Suprapubic skin (tissue), 4 donors: ENCODE measurements around the gene WDR46. TPM values are rescaled to one million over a fixed set of nuclear protein-coding genes. Genes with fewer than 3 reads are reported as not detected.

Source experiments
- DNase-seq, 2 donors: peaks; one replicate each; pipeline ENCODE4 v3.0.0-alpha.2; 2019; ENCODE audit warnings: low spot score in 2 of 2
- H3K27ac ChIP-seq: fragments of 200-600 bp; sonication (generic); one replicate; pipeline ENCODE4 v1.5.1; 2019
- H3K27me3 ChIP-seq: fragments of 200-600 bp; sonication (generic); one replicate; pipeline ENCODE4 v1.5.1; 2019
- H3K36me3 ChIP-seq: fragments of 200-600 bp; sonication (generic); one replicate; pipeline ENCODE4 v1.5.1; 2019
- H3K4me1 ChIP-seq: fragments of 200-600 bp; sonication (generic); one replicate; pipeline ENCODE4 v1.5.1; 2019
- H3K4me3 ChIP-seq: fragments of 200-600 bp; sonication (generic); one replicate; pipeline ENCODE4 v1.5.1; 2019; ENCODE audit warnings: mild to moderate bottlenecking
- H3K9me3 ChIP-seq: fragments of 200-600 bp; sonication (generic); one replicate; pipeline ENCODE4 v1.5.1; 2019
- CTCF ChIP-seq, 2 donors: fragments of 200-600 bp in 1 of 2; fragments of 450-650 bp in 1 of 2; sonication (generic) in 1 of 2; IDR thresholded peaks; one replicate each; pipeline ENCODE4 v1.5.1; 2016 to 2019; ENCODE audit warnings: antibody characterized with exemption in 2 of 2, mild to moderate bottlenecking in 1 of 2, moderate library complexity in 1 of 2
- EP300 ChIP-seq: sonication (generic); formaldehyde crosslinking; IDR thresholded peaks from one replicate; pipeline ENCODE4 v1.6.1; 2017; ENCODE audit warnings: antibody characterized with exemption
- POLR2A ChIP-seq, 2 donors: fragments of 450-650 bp; IDR thresholded peaks; one replicate each; pipeline ENCODE4 v1.6.1; 2017; ENCODE audit warnings: antibody characterized with exemption in 2 of 2, mild to moderate bottlenecking in 2 of 2, moderate library complexity in 2 of 2
- POLR2AphosphoS5 ChIP-seq, 3 donors: sonication (generic); formaldehyde crosslinking; IDR thresholded peaks; one replicate each; pipeline ENCODE4 v1.6.1; 2017; ENCODE audit warnings: antibody characterized with exemption in 3 of 3
- WGBS: methylation state at CpG from one replicate; pipeline ENCODE4 v1.1.5; 2018; 5-methylcytosine and 5-hydroxymethylcytosine counted together
- total RNA-seq, 4 donors: library from RNA; depleted of rRNA; stranded (reverse); fragments of >200 nt; gene quantifications; one replicate each; pipeline ENCODE4 v1.1.0, GENCODE V29; 2016

The WDR46 gene
- total RNA-seq, 4 donors from 2014 or later: 41.3 to 67.2 (median 50.2) TPM

- Histone ChIP-seq H3K9me3 (no peaks in the 10 kb centered on the region), H3K27ac (peak overlapping the region; percentile 96), H3K36me3 (peaks cover 44% of the 10 kb centered on the region), H3K4me3 (peak overlapping the region; percentile 86), H3K4me1 (peaks cover 40% of the 10 kb centered on the region), H3K27me3 (no peaks in the 10 kb centered on the region)
- DNase-seq: peak in 1 of 2 donors; percentile 70
- WGBS: 70% methylated on average over 6 of the region's 12 CpGs
- TF ChIP-seq CTCF (IDR thresholded peaks at IDR 0.05) (no peak), EP300 (no peak), POLR2AphosphoS5 (IDR thresholded peaks at IDR 0.05) (no peak), POLR2A (IDR thresholded peaks at IDR 0.05) (no peak)
These were observed 7.9 kb upstream of the WDR46 start for GRCh38 chr6:33296797-33297405.

GRCh38 chr6:33295621-33296369 is 6.8 kb upstream of the WDR46 start:
- Histone ChIP-seq H3K27ac (no peak overlapping the region), H3K4me1 (peaks cover 34% of the 10 kb centered on the region), H3K4me3 (no peak overlapping the region), H3K27me3 (no peaks in the 10 kb centered on the region), H3K9me3 (no peaks in the 10 kb centered on the region), H3K36me3 (peaks cover 53% of the 10 kb centered on the region)
- no peak for DNase-seq
- no peak for TF ChIP-seq CTCF (IDR thresholded peaks at IDR 0.05)
- WGBS: 77% methylated on average over 12 of the region's 15 CpGs

- WGBS: 73% methylated on average over 10 of the region's 10 CpGs
- Histone ChIP-seq H3K9me3 (no peaks in the 10 kb centered on the region), H3K27me3 (no peaks in the 10 kb centered on the region), H3K4me1 (peaks cover 36% of the 10 kb centered on the region), H3K27ac (no peak overlapping the region), H3K4me3 (no peak overlapping the region), H3K36me3 (peaks cover 53% of the 10 kb centered on the region)
- TF ChIP-seq POLR2A (IDR thresholded peaks at IDR 0.05) (no peak), CTCF (IDR thresholded peaks at IDR 0.05) (no peak), EP300 (no peak), POLR2AphosphoS5 (IDR thresholded peaks at IDR 0.05) (no peak)
- no peak for DNase-seq
These were observed 5.2 kb upstream of the WDR46 start for GRCh38 chr6:33294086-33294823.

- H3K27me3 ChIP-seq: no peaks in the 10 kb centered on the region
- no peak overlapping the region for H3K27ac ChIP-seq
- DNase-seq: no peak
- H3K9me3 ChIP-seq: no peaks in the 10 kb centered on the region
- H3K36me3 ChIP-seq: peaks cover 53% of the 10 kb centered on the region
- peaks cover 39% of the 10 kb centered on the region for H3K4me1 ChIP-seq
- no peak overlapping the region for H3K4me3 ChIP-seq
- 84% methylated on average over 16 of the region's 16 CpGs for WGBS
- TF ChIP-seq POLR2AphosphoS5 (IDR thresholded peaks at IDR 0.05) (no peak), CTCF (IDR thresholded peaks at IDR 0.05) (no peak), EP300 (no peak), POLR2A (IDR thresholded peaks at IDR 0.05) (no peak)
These were observed 4.1 kb upstream of the WDR46 start for GRCh38 chr6:33292996-33293682.
